DMS153 treated with DMSO at 0.1 percent for 48 hours (cell line): ENCODE measurements around the gene DNAJB2.
"Not testable (repeated sequence)": the region's sequence is repeated elsewhere in the genome, so short reads cannot be mapped to it uniquely, and the experiment has no call there.

Source experiments
- DNase-seq: peaks from one replicate; lab custom pipeline; 2025; ENCODE audit not compliant: unreplicated experiment; lab: John Stamatoyannopoulos, UW

DNAJB2 gene

GRCh38 chr2:219298759-219299371 lies 19.7 kb downstream of the DNAJB2 start:
- peak; percentile 34 for DNase-seq

- no peak for DNase-seq
These were observed 20.2 kb downstream of the DNAJB2 start for GRCh38 chr2:219299372-219299760.

- no peak for DNase-seq
These were observed 20.9 kb downstream of the DNAJB2 start for GRCh38 chr2:219300022-219300421.

GRCh38 chr2:219302412-219302968 lies 23.3 kb downstream of the DNAJB2 start:
- no peak for DNase-seq

- DNase-seq: no peak
These were observed 25.1 kb downstream of the DNAJB2 start for GRCh38 chr2:219304223-219304622.

GRCh38 chr2:219306047-219306446 lies 26.9 kb downstream of the DNAJB2 start:
- DNase-seq: no peak

- peak; percentile 45 for DNase-seq
These were observed 29.3 kb downstream of the DNAJB2 start for GRCh38 chr2:219308142-219309101.

- peak; percentile 40 for DNase-seq
These were observed 30.1 kb downstream of the DNAJB2 start, which contains the start of gene PTPRN for GRCh38 chr2:219309278-219309677. TSS of gene PTPRN (minus strand) at chr2:219309401. CDS start at chr2:219309332, 69 bp downstream.

GRCh38 chr2:219312683-219313263 lies 33.6 kb downstream of the DNAJB2 start:
- not testable (repeated sequence) for DNase-seq

GRCh38 chr2:219314804-219315468 lies 35.8 kb downstream of the DNAJB2 start:
- no peak for DNase-seq

GRCh38 chr2:219323434-219323833 lies 44.3 kb downstream of the DNAJB2 start:
- DNase-seq: no peak

- DNase-seq: no peak
These were observed 46.0 kb downstream of the DNAJB2 start for GRCh38 chr2:219325136-219325535.

- no peak for DNase-seq
These were observed 46.6 kb downstream of the DNAJB2 start for GRCh38 chr2:219325657-219326315.

- DNase-seq: no peak
These were observed 48.6 kb downstream of the DNAJB2 start for GRCh38 chr2:219327719-219328118.

GRCh38 chr2:219331560-219332213 lies 52.5 kb downstream of the DNAJB2 start:
- no peak for DNase-seq

GRCh38 chr2:219332542-219332941 lies 53.4 kb downstream of the DNAJB2 start, which contains the start of gene RESP18:
TSS of gene RESP18 (minus strand) at chr2:219332744.
- DNase-seq: no peak

- no peak for DNase-seq
These were observed 54.9 kb downstream of the DNAJB2 start for GRCh38 chr2:219334076-219334475.

GRCh38 chr2:219335373-219335786 lies 56.2 kb downstream of the DNAJB2 start:
- no peak for DNase-seq
